Posterior cingulate gyrus (tissue), 11 donors: Measurements from ENCODE around the gene MTHFS.

ENCODE experiments used
- DNase-seq, 10 donors: peaks; one replicate each; pipeline versions ENCODE4 v3.0.0 to v3.0.0-alpha.2; 2020 to 2021; ENCODE audit warnings: mixed read lengths in 3 of 10
- intact Hi-C: fragments of 100-400 bp; cut with DNase I; formaldehyde crosslinking; loops from one replicate; pipeline ENCODE4 v1.15.1; 2023

Gene MTHFS

DNA sequence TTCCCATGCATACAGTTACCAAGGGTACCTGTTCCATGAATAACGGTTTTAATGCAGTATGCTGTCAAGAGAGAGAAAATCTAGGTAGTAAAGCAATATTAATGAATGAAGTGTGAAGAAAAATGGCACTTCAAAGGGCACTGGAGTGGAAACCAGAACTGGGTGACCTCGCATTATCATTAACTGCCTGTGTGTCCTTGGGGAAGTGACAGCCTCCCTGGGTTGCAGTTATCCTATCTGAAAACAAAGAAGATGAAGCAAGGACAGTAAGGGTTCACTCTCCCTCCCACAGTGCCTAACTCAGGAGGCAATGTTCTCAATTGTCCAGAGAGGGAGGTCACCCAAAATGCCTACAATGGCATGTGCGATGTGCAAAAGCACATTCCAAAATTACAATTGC lies 15.1 kb downstream of the MTHFS start:
- DNase-seq = no peak
- intact Hi-C loops = no loop called here

DNA sequence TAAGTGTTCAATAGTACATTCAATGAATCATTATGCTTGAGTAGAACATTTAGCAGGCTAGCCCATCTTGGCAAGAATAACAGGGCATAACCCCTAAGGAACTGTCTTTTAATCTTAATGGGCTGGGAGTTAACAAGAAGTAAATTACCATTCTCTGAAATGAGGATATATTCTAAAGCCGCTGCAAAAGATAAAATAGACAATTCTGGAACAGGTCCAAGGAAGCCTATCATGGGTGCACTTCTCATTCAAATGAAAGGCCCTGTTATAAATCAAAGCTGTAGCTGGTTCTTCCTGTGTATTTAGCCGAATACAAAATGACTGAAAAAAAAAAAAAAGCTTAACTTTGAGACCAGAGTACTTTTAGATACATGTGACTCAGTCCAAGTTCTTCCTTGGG lies 15.6 kb downstream of the MTHFS start:
- no peak for DNase-seq
- intact Hi-C loops = no loop called here

GRCh38 chr15:79878078-79878705 lies 18.6 kb downstream of the MTHFS start:
- no peak for DNase-seq
- intact Hi-C loops = no loop called here

DNA sequence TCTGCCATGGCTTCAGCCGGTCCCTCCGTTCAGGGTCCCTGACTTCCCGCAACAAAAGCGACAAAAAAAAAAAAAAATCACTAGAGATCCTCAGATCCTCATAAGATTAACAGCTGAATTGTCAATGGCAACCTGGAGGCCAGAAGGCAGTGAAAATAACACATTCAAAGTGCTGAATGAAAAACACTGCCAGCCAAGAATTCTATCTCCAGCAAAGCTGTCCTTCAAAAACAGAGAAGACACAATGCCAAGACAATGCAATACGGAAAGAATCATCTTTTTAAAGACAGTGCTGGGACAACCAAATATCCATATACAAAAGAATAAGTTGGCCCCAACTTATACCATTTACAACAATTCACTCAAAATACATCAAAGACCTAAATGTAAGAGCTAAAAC lies 21.6 kb downstream of the MTHFS start:
- no peak for DNase-seq
- intact Hi-C loops = no loop called here

DNA sequence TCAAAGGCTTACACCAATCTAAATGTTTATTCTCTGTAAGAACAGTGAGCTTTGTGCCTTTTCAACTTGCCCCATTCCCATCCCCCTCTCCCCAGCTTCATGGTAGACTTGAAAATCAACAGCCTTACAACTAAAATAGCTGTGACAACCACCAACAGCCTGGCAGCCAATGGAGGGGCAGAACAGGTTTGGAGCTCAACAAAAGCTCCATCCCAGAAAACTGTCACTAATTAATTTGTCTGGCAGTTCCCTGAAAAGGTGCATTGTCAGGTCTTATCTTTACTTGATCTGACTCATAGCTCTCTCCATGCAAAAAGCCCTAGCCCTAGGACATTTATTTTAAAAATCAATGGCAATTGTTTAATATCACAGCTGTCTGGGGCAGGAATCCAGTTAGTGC lies 22.6 kb downstream of the MTHFS start:
- no peak for DNase-seq

DNA sequence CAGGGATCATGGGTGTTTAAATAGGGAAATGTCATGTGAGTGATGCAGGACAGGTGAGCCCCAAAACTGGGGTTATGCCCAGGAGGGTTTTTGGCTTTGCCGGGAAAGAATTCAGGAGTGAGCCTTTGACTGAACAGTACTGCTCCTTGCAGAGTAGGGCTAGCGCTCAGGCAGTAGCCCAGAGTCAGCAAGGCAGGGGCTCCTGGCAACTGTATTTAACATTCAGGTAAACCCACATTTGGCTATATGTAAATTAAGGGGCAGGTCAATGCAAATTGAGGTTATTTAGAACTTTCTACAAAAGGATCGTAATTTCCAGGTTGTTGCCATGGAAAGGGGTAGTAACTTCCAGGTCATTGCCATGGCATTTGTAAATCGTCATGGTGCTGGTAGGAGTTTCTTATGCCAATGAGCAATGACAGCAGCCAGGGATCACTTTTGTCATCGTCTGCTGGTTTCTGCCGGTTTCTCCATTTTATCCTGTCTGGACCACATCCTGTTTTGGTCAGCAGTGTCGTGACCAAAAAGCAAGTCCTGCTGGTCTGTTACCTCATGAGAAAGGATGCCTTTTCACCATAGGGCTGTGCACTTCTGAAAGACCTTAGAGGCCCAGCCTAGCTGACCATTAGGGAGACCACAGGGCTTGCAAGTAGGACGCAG lies 24.3 kb downstream of the MTHFS start:
- intact Hi-C loops = no loop called here
- no peak for DNase-seq

More for the DNA sequence above, 22.6 kb downstream of the MTHFS start:
- intact Hi-C loops = no loop called here

DNA sequence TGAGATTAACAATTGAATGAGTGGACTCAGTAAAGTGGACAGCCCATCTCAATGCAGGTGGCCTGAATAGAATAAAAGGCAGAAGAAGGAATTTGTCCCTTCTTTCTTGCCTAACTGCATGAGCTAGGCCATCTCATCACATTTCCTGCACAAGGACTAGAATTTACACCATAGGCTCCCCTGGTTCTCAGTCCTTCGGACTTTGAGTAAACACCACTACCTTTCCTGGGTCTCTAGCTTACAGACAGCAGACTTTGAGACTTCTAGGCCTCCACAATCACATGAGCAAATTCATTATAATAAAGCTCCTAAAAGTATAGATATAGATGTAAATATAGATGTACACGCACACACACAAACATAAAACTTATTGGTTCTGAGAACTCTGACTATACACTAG lies 28.3 kb downstream of the MTHFS start:
- DNase-seq = no peak
- intact Hi-C loops = loop anchor here (10.0 kb wide), 1 partner anchor 944 kb away; no protein-coding TSS in a partner anchor

DNA sequence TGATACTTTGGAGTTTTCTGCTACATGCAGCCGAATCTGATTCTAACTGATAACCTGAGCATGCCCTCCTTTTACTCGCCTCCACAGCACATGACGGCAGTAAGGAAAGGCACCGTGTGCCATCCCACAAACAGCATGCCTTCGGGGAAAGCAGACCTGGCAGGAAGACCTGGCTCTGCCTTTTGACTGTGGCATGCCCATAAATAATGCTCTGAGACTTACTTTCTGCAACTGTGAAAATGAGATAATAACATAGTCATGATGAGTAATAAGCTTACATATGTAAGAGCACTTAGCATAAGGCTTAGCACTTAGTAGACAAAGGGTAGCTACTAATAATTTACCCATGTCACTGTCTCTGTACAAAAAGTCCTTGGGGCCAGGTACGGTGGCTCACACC lies 32.9 kb downstream of the MTHFS start:
- no peak for DNase-seq
- intact Hi-C loops = loop anchor here (10.0 kb wide), 1 partner anchor 939 kb away; no protein-coding TSS in a partner anchor

- intact Hi-C loops = loop anchor here (10.0 kb wide), 1 partner anchor 937 kb away; no protein-coding TSS in a partner anchor
- DNase-seq = no peak
Observed at GRCh38 chr15:79862191-79862590, 34.6 kb downstream of the MTHFS start.

DNA sequence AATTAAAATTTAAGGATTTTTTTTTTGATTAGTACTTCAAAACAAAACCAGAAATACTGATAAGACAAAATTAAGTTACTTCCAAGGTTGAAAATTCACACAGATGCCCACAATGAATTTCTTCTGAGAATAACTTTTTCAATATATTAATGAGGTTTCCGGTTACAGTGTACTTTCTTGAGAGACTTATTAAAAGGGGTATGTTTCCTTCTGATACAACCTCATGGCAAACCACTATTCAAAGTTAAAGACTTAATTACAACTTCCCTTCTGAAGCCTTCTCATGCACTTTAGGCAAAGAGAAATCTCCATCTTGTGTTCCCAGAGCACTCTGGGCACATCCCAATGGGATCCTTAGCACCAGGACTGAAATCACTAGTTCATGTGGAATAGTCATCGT lies 36.2 kb downstream of the MTHFS start:
- intact Hi-C loops = loop anchor here (10.0 kb wide), 1 partner anchor 936 kb away; no protein-coding TSS in a partner anchor
- DNase-seq = no peak

DNA sequence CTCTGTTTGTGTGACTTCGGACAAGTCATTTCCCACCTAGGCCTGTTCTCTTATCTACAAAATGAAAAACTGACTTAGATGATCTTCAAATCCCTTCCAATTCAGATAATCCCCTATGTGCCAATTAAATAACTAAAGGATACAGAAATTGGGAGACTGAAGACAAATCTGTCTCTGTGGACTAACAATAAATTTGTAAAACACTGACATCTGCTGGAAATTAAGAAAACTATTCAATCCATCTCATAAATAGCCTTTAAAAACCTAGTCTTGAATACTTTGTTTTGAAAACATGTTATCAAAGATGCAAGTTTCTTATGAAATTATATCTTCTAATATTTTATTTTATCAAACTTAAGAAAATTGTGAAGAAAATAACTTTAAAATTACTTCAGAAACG lies 38.3 kb downstream of the MTHFS start:
- intact Hi-C loops = loop anchor here (10.0 kb wide), 1 partner anchor 316 kb away; no protein-coding TSS in a partner anchor
- DNase-seq = no peak

GRCh38 chr15:79853492-79854328 lies 43.1 kb downstream of the MTHFS start:
- peak; percentile 47 to 95 (median 73) for DNase-seq

DNA sequence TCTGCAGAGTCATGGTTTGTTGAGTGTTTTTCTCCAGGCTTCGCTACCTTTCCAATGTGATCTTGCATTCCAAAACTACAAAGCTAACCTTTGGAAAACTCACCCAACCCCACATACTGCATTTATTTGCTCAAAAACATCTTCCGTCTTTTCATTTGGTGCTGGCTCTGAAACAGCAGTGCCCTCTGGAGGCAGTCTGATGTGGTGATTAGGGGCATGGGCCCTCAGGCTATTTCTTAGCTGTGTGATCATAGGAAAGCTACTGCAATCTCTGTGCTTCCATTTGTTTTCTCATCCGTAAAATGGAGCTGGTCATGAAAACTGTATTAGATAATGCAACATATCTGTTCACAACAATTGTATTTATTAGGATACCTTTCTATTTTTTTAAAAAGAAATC lies 47.0 kb downstream of the MTHFS start:
- DNase-seq = peak; percentile 18 to 90 (median 45)
- intact Hi-C loops = loop anchor here (2.0 to 10.0 kb wide), 3 partner anchors 143 to 509 kb away; no protein-coding TSS in a partner anchor

More at GRCh38 chr15:79853492-79854328, 43.1 kb downstream of the MTHFS start:
- intact Hi-C loops = loop anchor here (2.0 to 10.0 kb wide), 3 partner anchors 139 to 473 kb away; no protein-coding TSS in a partner anchor

DNA sequence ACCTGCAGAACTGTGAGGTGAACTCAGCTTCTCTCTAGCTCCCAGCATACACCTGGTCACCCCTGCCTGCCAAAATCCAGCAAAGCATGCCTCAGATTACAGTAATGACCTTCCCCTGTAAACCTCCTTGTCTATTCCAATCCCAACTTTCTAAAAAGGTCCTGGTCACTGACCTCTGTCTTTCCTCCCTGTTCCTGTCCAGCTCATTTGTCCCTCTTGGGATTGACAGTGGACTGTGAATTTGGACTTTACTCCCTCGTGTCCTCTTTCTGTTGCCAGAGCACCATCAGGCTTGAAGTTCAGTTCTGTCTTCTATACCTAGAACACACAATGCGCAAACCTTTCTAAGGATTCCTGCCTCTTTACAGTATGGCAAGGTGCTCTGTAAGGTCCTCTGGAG lies 50.3 kb downstream of the MTHFS start:
- intact Hi-C loops = no loop called here
- DNase-seq = no peak

GRCh38 chr15:79844221-79844620 lies 52.6 kb downstream of the MTHFS start:
- no peak for DNase-seq
- intact Hi-C loops = no loop called here

GRCh38 chr15:79837846-79838245 lies 59.0 kb downstream of the MTHFS start:
- DNase-seq = no peak

DNA sequence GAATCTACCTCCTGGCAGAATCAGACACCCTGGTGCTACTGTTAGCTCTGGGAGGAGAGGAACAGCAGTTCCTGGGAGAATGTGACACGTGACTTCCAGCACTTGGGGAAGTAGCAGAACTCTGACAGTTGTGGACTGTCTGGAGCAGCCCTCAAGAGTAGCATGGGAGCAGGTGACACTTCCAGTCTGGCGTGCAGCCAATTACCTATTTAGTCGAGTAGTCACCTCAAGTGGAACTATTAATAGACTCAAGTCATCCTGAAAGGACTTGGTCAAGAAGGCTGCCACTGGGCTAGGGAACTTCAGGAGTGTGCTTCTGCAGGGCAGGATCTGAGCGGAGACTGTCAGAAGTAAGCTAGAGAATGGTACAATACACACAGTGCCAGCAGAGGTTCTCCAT lies 62.3 kb downstream of the MTHFS start:
- intact Hi-C loops = no loop called here
- DNase-seq = no peak

More at GRCh38 chr15:79837846-79838245, 59.0 kb downstream of the MTHFS start:
- intact Hi-C loops = no loop called here

GRCh38 chr15:79832367-79833120 lies 64.3 kb downstream of the MTHFS start:
- no peak for DNase-seq
- intact Hi-C loops = no loop called here

DNA sequence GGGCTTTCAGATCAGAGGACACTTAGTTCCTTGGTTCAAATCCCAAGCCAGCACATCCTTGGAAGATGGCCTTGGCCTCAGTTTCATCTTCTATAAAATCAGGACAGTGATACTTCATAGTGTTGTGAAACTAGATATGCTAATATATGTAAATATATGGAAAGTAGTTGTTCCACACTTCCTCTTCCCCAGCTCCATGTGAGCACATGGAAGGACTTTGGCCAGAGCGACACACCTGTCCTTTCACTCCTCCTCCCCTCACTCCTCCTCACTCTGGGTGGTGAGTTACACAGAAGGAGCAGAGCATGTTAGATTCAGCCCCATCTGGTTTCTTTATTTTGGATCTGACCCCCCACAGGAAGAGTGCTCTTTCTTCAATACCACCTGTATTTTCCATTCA lies 65.2 kb downstream of the MTHFS start:
- intact Hi-C loops = no loop called here
- no peak for DNase-seq

- intact Hi-C loops = no loop called here
- DNase-seq = no peak
Observed at GRCh38 chr15:79829950-79830349, 66.9 kb downstream of the MTHFS start.
